Measurements from ENCODE around the gene MYEF2. TPM values are rescaled to one million over a fixed set of nuclear protein-coding genes. Genes with fewer than 3 reads are reported as not detected.

MYEF2 gene
- 10 to 100 TPM; 21.8 to 80.4 (median 47.0) TPM for total RNA-seq
- 1 to 10 TPM; 2.4 to 8.6 (median 3.2) TPM for polyA plus RNA-seq

- no peaks in the 10 kb centered on the region for H3K36me3 ChIP-seq
- H3K27ac ChIP-seq = peak within 1 kb of the TSS; percentile 84 to 94 (median 90)
- intact Hi-C loops (cut with DNase I) = loop anchor here (5.0 kb wide), 1 partner anchor 154 kb away; the partner anchor contains the start of gene DUT
- 3 to 4% methylated on average over 71 of the region's 71 CpGs for WGBS, 2 donors
- no peaks in the 10 kb centered on the region for H3K9me3 ChIP-seq
- TF ChIP-seq POLR2A (IDR thresholded peaks at IDR 0.05) (no peak), POLR2AphosphoS5 (IDR thresholded peaks at IDR 0.05) (peak; percentile 39 to 53 (median 45))
- no peaks in the 10 kb centered on the region for H3K27me3 ChIP-seq
- peaks cover 0 to 14% (median 2%) of the 10 kb centered on the region in 4 donors for H3K4me1 ChIP-seq
- H3K4me3 ChIP-seq = peak within 1 kb of the TSS; percentile 61 to 75 (median 68)
- DNase-seq = peak; percentile 83
Measured at GRCh38 chr15:48177766-48178647, at the start of gene MYEF2. TSS of gene MYEF2 (minus strand) at chr15:48178295. CDS start at chr15:48178237, 58 bp downstream.

- H3K27ac ChIP-seq = no peak overlapping the region
- H3K4me3 ChIP-seq = no peak overlapping the region
- H3K27me3 ChIP-seq = no peaks in the 10 kb centered on the region
- no peak for DNase-seq
- H3K9me3 ChIP-seq = no peaks in the 10 kb centered on the region
- no peaks in the 10 kb centered on the region for H3K36me3 ChIP-seq
- intact Hi-C loops (cut with DNase I) = no loop called here
- TF ChIP-seq POLR2AphosphoS5 (IDR thresholded peaks at IDR 0.05) (no peak), EP300 (IDR thresholded peaks at IDR 0.05) (no peak), POLR2A (IDR thresholded peaks at IDR 0.05) (no peak), CTCF (IDR thresholded peaks at IDR 0.05) (no peak)
- no peaks in the 10 kb centered on the region for H3K4me1 ChIP-seq
- WGBS, 2 donors = 76 to 88% methylated on average over 3 of the region's 3 CpGs
Measured at GRCh38 chr15:48225771-48226170, 47.7 kb upstream of the MYEF2 start.

GRCh38 chr15:48222627-48223026, 44.5 kb upstream of the MYEF2 start:
- H3K27me3 ChIP-seq = no peaks in the 10 kb centered on the region
- 59 to 68% methylated on average over 1 of the region's 1 CpG for WGBS, 2 donors
- intact Hi-C loops (cut with DNase I) = no loop called here
- no peak for TF ChIP-seq CTCF (IDR thresholded peaks at IDR 0.05)
- TF ChIP-seq POLR2AphosphoS5 (IDR thresholded peaks at IDR 0.05) = no peak
- TF ChIP-seq POLR2A (IDR thresholded peaks at IDR 0.05) = no peak
- no peak for TF ChIP-seq EP300 (IDR thresholded peaks at IDR 0.05)
- H3K27ac ChIP-seq = no peak overlapping the region
- no peaks in the 10 kb centered on the region for H3K36me3 ChIP-seq
- no peaks in the 10 kb centered on the region for H3K9me3 ChIP-seq
- DNase-seq = no peak
- no peak overlapping the region for H3K4me3 ChIP-seq
- no peaks in the 10 kb centered on the region for H3K4me1 ChIP-seq

- TF ChIP-seq POLR2A (IDR thresholded peaks at IDR 0.05) (no peak), EP300 (IDR thresholded peaks at IDR 0.05) (no peak), POLR2AphosphoS5 (IDR thresholded peaks at IDR 0.05) (no peak), CTCF (IDR thresholded peaks at IDR 0.05) (no peak)
- intact Hi-C loops (cut with DNase I) = no loop called here
- 89% methylated on average over 4 of the region's 4 CpGs for WGBS, 2 donors
- no peak for DNase-seq
- Histone ChIP-seq H3K9me3 (no peaks in the 10 kb centered on the region), H3K4me1 (no peaks in the 10 kb centered on the region), H3K36me3 (no peaks in the 10 kb centered on the region), H3K27ac (no peak overlapping the region), H3K27me3 (no peaks in the 10 kb centered on the region), H3K4me3 (no peak overlapping the region)
Measured at GRCh38 chr15:48221885-48222284, 43.8 kb upstream of the MYEF2 start.

- Histone ChIP-seq H3K4me1 (no peaks in the 10 kb centered on the region), H3K27me3 (no peaks in the 10 kb centered on the region), H3K36me3 (no peaks in the 10 kb centered on the region), H3K9me3 (no peaks in the 10 kb centered on the region), H3K4me3 (no peak overlapping the region), H3K27ac (no peak overlapping the region)
- no peak for TF ChIP-seq CTCF (IDR thresholded peaks at IDR 0.05)
- no peak for TF ChIP-seq POLR2A (IDR thresholded peaks at IDR 0.05)
- TF ChIP-seq POLR2AphosphoS5 (IDR thresholded peaks at IDR 0.05) = no peak
- TF ChIP-seq EP300 (IDR thresholded peaks at IDR 0.05) = no peak
- DNase-seq = no peak
- intact Hi-C loops (cut with DNase I) = no loop called here
- 31 to 70% methylated on average over 1 of the region's 1 CpG for WGBS, 2 donors
Measured at GRCh38 chr15:48221261-48221660, 43.2 kb upstream of the MYEF2 start.
